A549 treated with CORT108297 at 1 μM for 4 hours (cell line): ENCODE results near the gene SLC2A10. TPM values are rescaled to one million over a fixed set of nuclear protein-coding genes. Genes with fewer than 3 reads are reported as not detected.

ENCODE experiments used
- total RNA-seq: library from RNA; stranded (reverse); fragments of 200-300 nt; extraction: Qiagen RNA extraction; gene quantifications from 5 replicates; pipeline ENCODE4 v1.2.3, GENCODE V29; 2022

SLC2A10 gene
- not detected in 5 replicates for total RNA-seq

GRCh38 chr20:46709459-46710152 lies at the start of gene SLC2A10:
SLC2A10 (plus strand) TSS chr20:46709649; CDS start chr20:46709737, 88 bp downstream.

GRCh38 chr20:46689082-46689753 lies 20.2 kb upstream of the SLC2A10 start, which contains the start of gene TP53RK:
TP53RK (minus strand) TSS chr20:46689444; CDS start chr20:46689414, 30 bp downstream.

Other genes starting within 250 kb of the SLC2A10 start
- not detected in 5 replicates for gene ZNF334, start 196.1 kb upstream of the SLC2A10 start, total RNA-seq
- not detected in 5 replicates for gene OCSTAMP, start 159.0 kb upstream of the SLC2A10 start, total RNA-seq
- gene SLC13A3, start 58.2 kb upstream of the SLC2A10 start, total RNA-seq = 0.07 TPM in 1 of 5 replicates, not detected in the others
- 12.5 to 13.3 TPM (median 12.7 TPM) in 5 replicates for gene TP53RK, start 20.2 kb upstream of the SLC2A10 start, total RNA-seq
- gene EYA2, start 185.2 kb downstream of the SLC2A10 start, total RNA-seq = 2.0 to 3.3 TPM (median 2.9 TPM) in 5 replicates